Ovary (tissue), 9 donors: ENCODE results near the gene TEDC1. TPM values are rescaled to one million over a fixed set of nuclear protein-coding genes. Genes with fewer than 3 reads are reported as not detected.

Experiments
- DNase-seq, 5 donors: peaks; one replicate each; pipeline ENCODE4 v3.0.0-alpha.2; 2019 to 2020
- H3K27ac ChIP-seq, 2 donors: fragments of 200-600 bp; one replicate each; pipeline versions ENCODE4 v1.5.1 to v1.8.0; 2019 to 2022
- H3K27me3 ChIP-seq: fragments of 200-600 bp; one replicate; pipeline ENCODE4 v1.8.0; 2022
- H3K36me3 ChIP-seq: fragments of 200-600 bp; sonication (generic); one replicate; pipeline ENCODE4 v1.5.1; 2019
- H3K4me1 ChIP-seq: one replicate; pipeline ENCODE4 v1.8.1; 2013; ENCODE audit warnings: mild to moderate bottlenecking, moderate library complexity; ENCODE audit not compliant: insufficient read depth
- H3K4me3 ChIP-seq: fragments of 200-600 bp; sonication (generic); one replicate; pipeline ENCODE4 v1.5.1; 2017
- H3K9me3 ChIP-seq, 2 donors: fragments of 200-600 bp in 1 of 2; sonication (generic) in 1 of 2; one replicate each; pipeline versions ENCODE4 v1.5.1 to v1.8.1; 2013 to 2019; ENCODE audit warnings: mild to moderate bottlenecking in 1 of 2, moderate library complexity in 1 of 2
- CTCF ChIP-seq, 3 donors: fragments of 450-650 bp in 2 of 3; fragments of 200-600 bp in 1 of 3; IDR thresholded peaks; one replicate each; pipeline versions ENCODE4 v1.5.1 to v1.8.0; 2016 to 2022; ENCODE audit warnings: antibody characterized with exemption in 3 of 3, mild to moderate bottlenecking in 1 of 3
- EP300 ChIP-seq: sonication (generic); formaldehyde crosslinking; IDR thresholded peaks from one replicate; pipeline ENCODE4 v1.6.1; 2017; ENCODE audit warnings: antibody characterized with exemption
- POLR2A ChIP-seq: fragments of 450-650 bp; IDR thresholded peaks from one replicate; pipeline ENCODE4 v1.6.1; 2017; ENCODE audit warnings: antibody characterized with exemption, mild to moderate bottlenecking, moderate library complexity
- WGBS, 3 donors: extraction: QIAGEN DNeasy Blood & Tissue Kit in 1 of 3; methylation state at CpG; one replicate each; pipeline versions ENCODE4 v1.1.5 to v1.1.7; 2013 to 2017; 5-methylcytosine and 5-hydroxymethylcytosine counted together
- intact Hi-C, 4 donors: fragments of 100-400 bp; cut with DNase I; formaldehyde crosslinking; loops; one replicate each; pipeline versions ENCODE4 v1.11.0 to v1.15.1; 2022 to 2023
- polyA plus RNA-seq, 2 donors: library from polyadenylated mRNA; stranded (reverse); fragments of 200-250 nt in 1 of 2; fragments of 350-450 nt in 1 of 2; fragmentation: Illumina TruSeq in 1 of 2; extraction: RNeasy Lipid Tissue Mini Kit (QIAGEN cat#74804) in 1 of 2; gene quantifications; one replicate each; pipeline ENCODE4 v1.2.3, GENCODE V29; 2013 to 2014
- total RNA-seq, 7 donors: library from RNA; depleted of rRNA in 2 of 7; stranded (reverse); fragments of >200 nt in 2 of 7; fragmentation: NEBNext Ultra II Directional in 3 of 7; extraction: Animal tissue kit (Norgen Biotek cat#: 25700) in 3 of 7; gene quantifications; one replicate each; pipeline versions ENCODE4 v1.1.0 to v1.2.4, GENCODE V29; 2016 to 2023
- donor health status: DM: no; HTN: no; CAD: no; lungs with moderate emphysema.
- donor health status: DM: no; HTN: no; CAD: no.
- donor health status: Bipolar disorder and iron deficiency.
- donor health status: DM: yes; HTN: yes; CAD: no.
- donor health status: DM: no; HTN: no; CAD: no.
- donor health status: DM: yes; HTN: yes; CAD: no.

TEDC1 gene
- total and polyA plus RNA-seq, 9 donors: 2.6 to 8.2 (median 3.8) TPM; not detected in 1

- TF ChIP-seq POLR2A: no peak
- no peak for TF ChIP-seq EP300
- no peak for TF ChIP-seq CTCF (IDR thresholded peaks at IDR 0.05)
- no peaks in the 10 kb centered on the region for H3K27me3 ChIP-seq
- intact Hi-C loops: no loop called here
- H3K36me3 ChIP-seq: no peaks in the 10 kb centered on the region
- DNase-seq: no peak
- H3K27ac ChIP-seq: no peak overlapping the region
- H3K9me3 ChIP-seq: no peaks in the 10 kb centered on the region
- no peak overlapping the region for H3K4me3 ChIP-seq
- H3K4me1 ChIP-seq: peaks cover under 1% of the 10 kb centered on the region
- 82 to 86% (median 84%) methylated on average over 24 of the region's 24 CpGs for WGBS, 3 donors
Observed at GRCh38 chr14:105445290-105445689, 45.8 kb upstream of the TEDC1 start.

- 76 to 83% (median 81%) methylated on average over 22 to 26 of the region's 26 CpGs for WGBS, 3 donors
- intact Hi-C loops: no loop called here
- DNase-seq: no peak
- Histone ChIP-seq H3K27me3 (no peaks in the 10 kb centered on the region), H3K36me3 (no peaks in the 10 kb centered on the region), H3K9me3 (no peaks in the 10 kb centered on the region), H3K4me3 (no peak overlapping the region), H3K4me1 (no peaks in the 10 kb centered on the region), H3K27ac (no peak overlapping the region)
- TF ChIP-seq CTCF (IDR thresholded peaks at IDR 0.05) (no peak), POLR2A (no peak), EP300 (no peak)
Observed at GRCh38 chr14:105445901-105446845, 44.9 kb upstream of the TEDC1 start.

- H3K27me3 ChIP-seq: no peaks in the 10 kb centered on the region
- WGBS, 3 donors: 71 to 79% (median 73%) methylated on average over 14 of the region's 14 CpGs
- H3K9me3 ChIP-seq: no peaks in the 10 kb centered on the region
- DNase-seq: no peak
- no peak overlapping the region for H3K27ac ChIP-seq
- no peak overlapping the region for H3K4me3 ChIP-seq
- intact Hi-C loops: no loop called here
- H3K36me3 ChIP-seq: no peaks in the 10 kb centered on the region
- TF ChIP-seq EP300 (no peak), POLR2A (no peak), CTCF (IDR thresholded peaks at IDR 0.05) (no peak)
- H3K4me1 ChIP-seq: no peaks in the 10 kb centered on the region
Observed at GRCh38 chr14:105446971-105447370, 44.1 kb upstream of the TEDC1 start.

GRCh38 chr14:105447651-105448640 is 43.1 kb upstream of the TEDC1 start:
- Histone ChIP-seq H3K4me1 (no peaks in the 10 kb centered on the region), H3K27me3 (no peaks in the 10 kb centered on the region), H3K4me3 (no peak overlapping the region), H3K27ac (no peak overlapping the region), H3K36me3 (no peaks in the 10 kb centered on the region), H3K9me3 (no peaks in the 10 kb centered on the region)
- DNase-seq: no peak
- WGBS, 3 donors: 79 to 86% (median 84%) methylated on average over 31 of the region's 31 CpGs
- no peak for TF ChIP-seq EP300
- no peak for TF ChIP-seq POLR2A
- no peak for TF ChIP-seq CTCF (IDR thresholded peaks at IDR 0.05)
- intact Hi-C loops: no loop called here
